ENCODE measurements around the gene SORCS2. TPM values are rescaled to one million over a fixed set of nuclear protein-coding genes. Genes with fewer than 3 reads are reported as not detected.

The SORCS2 gene
- total and polyA plus RNA-seq, 2 of the 8 experiments (the other 6 are each of a cell fraction or from before 2014, with no cell fraction given), result 0.36 to 1.8 TPM

GRCh38 chr4:7450775-7451433 lies 258.6 kb downstream of the SORCS2 start:
- ChIA-PET CTCF (ENCODE audit: partially characterized antibody) (interaction anchor here (1.2 to 2.6 kb wide), 3 partner anchors 9 to 110 kb away, joined by 4 to 10 read pairs (median 5); no protein-coding TSS in a partner anchor), POLR2A (ENCODE audit: partially characterized antibody) (no interaction called here)
- Histone ChIP-seq H2BK120ac (replicated peaks; ENCODE audit: low read depth, low read length) (no peak overlapping the region), H3K18ac (ENCODE audit: extremely low read depth, low read length) (no peak overlapping the region), H2BK12ac (ENCODE audit: low read depth, low read length) (no peak overlapping the region), H3K9me3 (ENCODE audit: insufficient read depth in 2 of 2, low read depth in 1 of 2, low read length in 1 of 2) (no peaks in the 10 kb centered on the region), H3K27me3 (replicated peaks in 1 of 4; ENCODE audit: control insufficient read depth in 3 of 4, extremely low read depth in 1 of 4, insufficient read depth in 3 of 4, low read length in 3 of 4) (no peaks in the 10 kb centered on the region; a peak in 1 of 7 replicates), H3K79me2 (ENCODE audit: control insufficient read depth in 1 of 2, insufficient read depth in 2 of 2, low read length in 2 of 2) (no peaks in the 10 kb centered on the region), H2BK20ac (ENCODE audit: low read length) (no peak overlapping the region), H3K23ac (ENCODE audit: insufficient read length) (no peak overlapping the region), H4K8ac (ENCODE audit: extremely low read depth, insufficient read depth, low read length) (no peak overlapping the region), H2AFZ (ENCODE audit: low read length) (no peak overlapping the region), H3K4ac (replicated peaks; ENCODE audit: insufficient read length, low read depth, low read length) (no peak overlapping the region), H2BK5ac (ENCODE audit: low read depth, low read length) (no peak overlapping the region), H3K23me2 (ENCODE audit: low read depth, low read length) (peaks cover 5% of the 10 kb centered on the region; the same call in 1 of the 2 replicates), H3K27ac (ENCODE audit: low read depth, low read length) (no peak overlapping the region), H3K14ac (ENCODE audit: insufficient read length) (no peak overlapping the region), H3K9ac (replicated peaks in 1 of 4; ENCODE audit: extremely low read depth in 1 of 4, low read depth in 3 of 4, low read length in 3 of 4) (no peak overlapping the region), H3K4me2 (ENCODE audit: insufficient read depth in 1 of 2, low read depth in 2 of 2, low read length in 2 of 2) (no peak overlapping the region), H3K4me1 (replicated peaks in 1 of 4; ENCODE audit: control insufficient read depth in 3 of 4, insufficient read depth in 4 of 4, low read length in 3 of 4) (peaks cover 0 to 3% (median 0%) of the 10 kb centered on the region in 4 experiments; a peak in 1 of 7 replicates), H4K20me1 (replicated peaks in 1 of 2; ENCODE audit: control insufficient read depth in 1 of 2, insufficient read depth in 2 of 2, low read length in 2 of 2) (no peaks in the 10 kb centered on the region), H3K79me1 (ENCODE audit: low read depth, low read length) (no peaks in the 10 kb centered on the region), H4K5ac (ENCODE audit: insufficient read length, low read depth, low read length) (no peak overlapping the region), H3K4me3 (ENCODE audit: extremely low read depth in 1 of 4, insufficient read depth in 2 of 4, low read depth in 3 of 4, low read length in 4 of 4) (no peak overlapping the region), H3K36me3 (ENCODE audit: control insufficient read depth in 2 of 4, insufficient read depth in 4 of 4, low read length in 3 of 4) (no peaks in the 10 kb centered on the region), H3K56ac (replicated peaks; ENCODE audit: insufficient read length, low read depth, low read length) (no peak overlapping the region), H2AK5ac (ENCODE audit: low read depth, low read length) (peak overlapping the region; percentile 53; the same call in 1 of the 2 replicates), H2BK15ac (ENCODE audit: low read length) (0 out of 2 replicates have a peak overlapping the region, but pooled peaks have one; percentile 8), H4K91ac (replicated peaks; ENCODE audit: insufficient read length, low read length) (no peak overlapping the region)
- WGBS, 2 experiments (ENCODE audit: extremely low coverage in 1 of 2, insufficient coverage in 1 of 2, insufficient read length in 1 of 2, insufficient replicate concordance in 2 of 2, low coverage in 1 of 2, low lambda C conversion rate in 2 of 2, missing lambda C conversion rate in 1 of 2), result 88 to 100% methylated on average over 1 to 5 of the region's 5 CpGs
- DNase-seq (ENCODE audit: low read depth in 1 of 2, low spot score in 2 of 2) (no peak), FAIRE-seq (no peak)
- no peak for TF ChIP-seq KDM4A (IDR thresholded peaks at IDR 0.05; ENCODE audit: low read depth, low read length, severe bottlenecking)
- TF ChIP-seq PHF8 (conservative IDR thresholded peaks at IDR 0.05; ENCODE audit: low read depth, low read length), result no peak
- TF ChIP-seq SUZ12 (IDR thresholded peaks at IDR 0.05; ENCODE audit: low read length), result no peak
- TF ChIP-seq MAX (IDR thresholded peaks at IDR 0.05), result no peak
- no peak for TF ChIP-seq EP300 (IDR thresholded peaks at IDR 0.05; ENCODE audit: borderline replicate concordance in 1 of 2, low read depth in 2 of 2, low read length in 2 of 2)
- TF ChIP-seq SP4 (IDR thresholded peaks at IDR 0.05; ENCODE audit: low read length), result no peak
- TF ChIP-seq EZH2 (IDR thresholded peaks at IDR 0.05; ENCODE audit: low read depth, low read length, severe bottlenecking), result no peak
- no peak for TF ChIP-seq RAD21 (IDR thresholded peaks at IDR 0.05 in 1 of 2, conservative IDR thresholded peaks at IDR 0.05 in 1 of 2; ENCODE audit: low read depth in 2 of 2, low read length in 2 of 2)
- no peak for TF ChIP-seq CHD1 (IDR thresholded peaks at IDR 0.05; ENCODE audit: low read depth, low read length)
- TF ChIP-seq TAF1 (IDR thresholded peaks at IDR 0.05; ENCODE audit: low read depth, low read length), result no peak
- no peak for TF ChIP-seq SP1 (IDR thresholded peaks at IDR 0.05; ENCODE audit: low read depth, low read length)
